Body of pancreas (tissue), 4 donors: ENCODE measurements around the gene PEX14.

Source experiments
- POLR2A ChIP-seq, 3 donors: fragments of 450-650 bp; IDR thresholded peaks; one replicate each; pipeline ENCODE4 v1.6.1; 2016; ENCODE audit warnings: antibody characterized with exemption in 3 of 3, mild to moderate bottlenecking in 2 of 3
- TF ChIP-seq, protein P1 (sequence below), 7 experiments: fragments of 450-650 bp in 4 of 7; fragments of 200-600 bp in 3 of 7; sonication (generic) in 3 of 7; IDR thresholded peaks; one replicate each; pipeline ENCODE4 v1.5.1; 2016 to 2019; ENCODE audit warnings: antibody characterized with exemption in 7 of 7

DNA sequence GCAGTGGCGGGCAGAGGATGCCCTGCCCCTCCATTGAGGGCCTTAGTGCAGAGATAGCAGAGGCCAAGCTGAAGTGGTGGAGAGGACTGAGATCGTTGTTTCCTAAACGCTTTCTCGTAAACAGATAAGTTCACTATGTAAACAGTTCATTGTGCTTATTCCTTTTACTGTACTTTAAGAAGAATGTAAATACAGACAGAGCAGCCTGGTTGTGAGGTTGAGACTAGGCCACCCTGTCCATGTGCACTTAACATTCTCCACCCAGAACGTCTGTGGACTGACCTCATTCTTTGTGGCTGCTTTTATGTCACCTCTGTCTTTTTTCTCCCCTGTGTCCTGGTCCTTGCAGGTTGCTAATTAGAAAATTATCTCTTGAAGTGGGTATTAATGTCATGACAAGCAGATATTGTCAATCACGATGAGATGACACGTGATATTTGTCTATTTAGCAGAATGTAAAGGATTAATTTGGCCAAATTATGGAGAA, 36.0 kb upstream of the PEX14 start:
- TF ChIP-seq, protein P1, sequence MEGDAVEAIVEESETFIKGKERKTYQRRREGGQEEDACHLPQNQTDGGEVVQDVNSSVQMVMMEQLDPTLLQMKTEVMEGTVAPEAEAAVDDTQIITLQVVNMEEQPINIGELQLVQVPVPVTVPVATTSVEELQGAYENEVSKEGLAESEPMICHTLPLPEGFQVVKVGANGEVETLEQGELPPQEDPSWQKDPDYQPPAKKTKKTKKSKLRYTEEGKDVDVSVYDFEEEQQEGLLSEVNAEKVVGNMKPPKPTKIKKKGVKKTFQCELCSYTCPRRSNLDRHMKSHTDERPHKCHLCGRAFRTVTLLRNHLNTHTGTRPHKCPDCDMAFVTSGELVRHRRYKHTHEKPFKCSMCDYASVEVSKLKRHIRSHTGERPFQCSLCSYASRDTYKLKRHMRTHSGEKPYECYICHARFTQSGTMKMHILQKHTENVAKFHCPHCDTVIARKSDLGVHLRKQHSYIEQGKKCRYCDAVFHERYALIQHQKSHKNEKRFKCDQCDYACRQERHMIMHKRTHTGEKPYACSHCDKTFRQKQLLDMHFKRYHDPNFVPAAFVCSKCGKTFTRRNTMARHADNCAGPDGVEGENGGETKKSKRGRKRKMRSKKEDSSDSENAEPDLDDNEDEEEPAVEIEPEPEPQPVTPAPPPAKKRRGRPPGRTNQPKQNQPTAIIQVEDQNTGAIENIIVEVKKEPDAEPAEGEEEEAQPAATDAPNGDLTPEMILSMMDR (IDR thresholded peaks at IDR 0.05): no peak
- TF ChIP-seq POLR2A (IDR thresholded peaks at IDR 0.05): no peak
